KG1 (cell line): Measurements from ENCODE around the gene PDZD2.
"Not testable (repeated sequence)": the region's sequence is repeated elsewhere in the genome, so short reads cannot be mapped to it uniquely, and the experiment has no call there.

Experiments used
- DNase-seq: peaks from one replicate; lab custom pipeline; 2025; lab: John Stamatoyannopoulos, UW

PDZD2 gene

DNA sequence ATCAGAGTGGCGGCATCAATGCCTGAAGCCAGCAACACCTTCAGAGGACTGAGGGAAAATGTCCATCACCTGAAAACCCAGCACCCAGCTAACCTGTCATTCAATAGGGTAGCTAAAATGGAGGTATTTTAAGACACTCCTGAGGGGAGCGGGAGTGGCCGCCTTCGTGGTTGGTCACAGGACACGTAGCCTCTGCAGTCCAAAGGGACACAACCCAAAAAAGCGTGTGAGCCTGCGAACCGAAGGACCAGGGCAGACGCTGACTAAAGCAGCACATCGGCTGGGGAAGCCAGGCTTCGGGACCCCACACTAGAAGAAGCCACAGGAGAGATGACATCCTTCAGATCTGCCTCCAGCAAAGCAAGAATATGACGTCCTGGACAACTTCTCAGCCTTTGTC is 464.6 kb downstream of the PDZD2 start:
- DNase-seq = no peak

DNA sequence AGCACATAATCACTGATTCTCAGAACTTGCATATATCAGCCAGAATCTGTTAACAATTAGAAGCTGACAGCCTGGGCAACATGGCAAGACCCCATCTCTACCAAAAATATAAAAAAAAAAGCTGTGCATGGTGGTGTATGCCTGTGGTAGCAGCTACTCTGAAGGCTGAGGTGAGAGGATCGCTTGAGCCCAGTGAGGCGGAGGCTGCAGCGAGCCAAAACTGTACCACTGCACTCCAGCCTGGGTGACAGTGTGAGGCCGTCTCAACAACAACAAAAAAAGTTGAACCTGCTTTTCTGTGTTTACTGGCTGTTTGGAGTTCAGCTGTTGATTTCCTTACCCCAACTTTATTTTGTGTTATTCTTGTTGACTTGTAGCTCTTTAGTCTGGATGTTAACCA is 468.4 kb downstream of the PDZD2 start:
- DNase-seq = no peak

DNA sequence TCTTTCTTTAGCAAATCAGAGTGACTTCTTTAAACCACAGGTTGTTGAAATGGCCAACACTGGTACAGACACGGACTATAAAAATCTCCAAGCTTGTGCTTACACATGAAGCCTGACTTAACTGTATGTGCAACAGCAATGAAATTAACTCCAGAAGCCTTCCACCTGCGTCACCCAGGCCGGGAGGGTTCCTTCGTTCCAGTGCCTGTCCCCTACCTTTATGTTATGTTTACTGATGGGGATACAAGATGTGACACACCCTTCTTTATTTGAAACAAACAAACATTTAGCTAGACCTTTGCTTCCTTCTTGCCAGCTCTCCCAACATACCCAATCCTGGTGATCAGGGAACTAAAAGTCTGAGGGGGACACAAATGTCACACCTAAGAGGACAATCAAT is 469.2 kb downstream of the PDZD2 start:
- DNase-seq = no peak

GRCh38 chr5:32109236-32109635 is 470.3 kb downstream of the PDZD2 start:
- DNase-seq = no peak

- no peak for DNase-seq
Observed at GRCh38 chr5:32110111-32110696, 471.3 kb downstream of the PDZD2 start.

DNA sequence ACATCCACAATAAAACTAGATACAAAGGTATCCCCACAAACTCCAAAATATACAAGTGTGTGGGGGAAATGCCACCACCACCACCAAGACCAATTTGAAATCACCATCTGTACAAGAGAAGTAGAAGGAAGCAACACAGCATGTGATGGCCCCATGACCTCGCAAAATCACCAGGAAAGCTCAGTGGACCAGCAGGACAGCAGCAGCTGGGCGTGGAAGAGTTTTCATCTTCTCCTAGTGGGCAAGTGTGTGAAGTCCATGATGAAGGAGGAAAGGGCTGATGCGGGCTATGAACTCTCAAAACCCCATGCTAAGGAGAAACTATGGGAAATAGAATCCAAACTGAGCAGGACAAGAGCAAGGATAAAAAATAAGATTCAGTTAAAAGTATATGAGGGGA is 477.1 kb downstream of the PDZD2 start:
- no peak for DNase-seq

DNA sequence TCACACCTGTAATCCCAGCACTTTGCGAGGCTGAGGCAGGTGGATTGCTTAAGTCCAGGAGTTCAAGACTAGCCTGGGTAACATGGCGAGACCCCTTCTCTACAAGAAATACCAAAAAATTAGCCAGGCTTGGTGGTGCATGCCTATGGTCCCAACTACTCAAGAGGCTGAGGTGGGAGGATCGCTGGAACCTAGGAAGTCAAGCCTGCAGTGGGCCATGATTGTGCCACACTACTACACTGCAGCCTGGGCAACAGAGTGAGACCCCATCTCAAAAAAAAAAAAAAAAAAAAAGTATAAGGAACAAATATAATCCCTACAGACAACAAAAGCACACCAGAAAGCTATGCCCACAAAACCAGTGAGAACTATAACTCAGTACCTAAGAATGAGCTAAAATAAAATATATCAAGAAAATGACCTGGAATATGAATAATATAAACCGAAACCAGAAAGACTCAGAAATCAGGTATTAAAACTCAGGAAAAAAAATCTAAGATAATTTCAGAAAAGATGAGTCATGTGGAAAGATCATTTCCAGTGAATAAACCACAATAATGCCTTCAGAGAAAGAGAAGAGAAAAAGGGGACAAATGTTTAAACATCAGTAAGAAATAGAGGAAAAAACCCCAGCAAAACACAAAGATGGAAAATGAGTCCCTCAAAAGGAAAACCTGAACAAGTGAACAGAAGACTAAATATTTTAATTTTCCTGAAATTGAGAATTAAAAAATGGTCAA is 477.8 kb downstream of the PDZD2 start:
- DNase-seq = no peak

- not testable (repeated sequence) for DNase-seq
Observed at GRCh38 chr5:32118922-32119321, 480.0 kb downstream of the PDZD2 start.

GRCh38 chr5:32123058-32123805 is 484.3 kb downstream of the PDZD2 start:
- DNase-seq = no peak

DNA sequence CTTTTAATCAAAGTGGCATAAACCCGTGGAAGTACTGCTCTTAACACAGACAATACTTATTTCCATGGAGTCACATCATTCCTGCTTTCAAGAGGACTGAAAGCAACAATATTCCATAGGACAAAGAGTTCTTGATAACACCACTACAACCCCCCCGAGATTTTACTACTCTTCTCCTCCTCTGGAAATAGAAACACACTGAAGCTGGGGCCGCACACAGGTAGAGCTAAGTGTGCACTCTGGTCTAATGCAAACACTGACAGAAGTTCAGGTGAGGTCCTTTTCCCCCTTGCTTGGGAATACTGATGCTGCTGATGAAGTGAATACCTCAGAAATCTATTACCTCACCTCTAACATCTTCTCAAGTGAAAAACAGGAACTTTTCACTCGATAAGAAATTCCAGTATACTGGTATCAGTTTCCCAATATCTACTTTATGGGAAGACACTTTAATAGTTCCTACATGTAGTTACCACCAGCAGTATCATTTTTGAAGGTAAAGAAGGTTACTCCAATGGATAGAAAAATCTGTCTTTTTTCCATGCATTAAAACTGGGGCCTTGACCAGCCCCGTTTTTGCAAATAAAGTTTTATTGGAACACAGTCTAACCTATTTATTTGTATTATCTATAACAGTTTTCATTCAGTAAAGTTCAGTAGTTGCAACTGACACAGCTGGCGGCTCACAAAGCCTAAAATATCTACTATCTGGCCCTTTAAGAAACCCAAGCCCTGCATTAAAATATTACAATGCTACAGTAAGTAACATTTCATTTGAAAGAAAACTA is 485.2 kb downstream of the PDZD2 start:
- DNase-seq = no peak

DNA sequence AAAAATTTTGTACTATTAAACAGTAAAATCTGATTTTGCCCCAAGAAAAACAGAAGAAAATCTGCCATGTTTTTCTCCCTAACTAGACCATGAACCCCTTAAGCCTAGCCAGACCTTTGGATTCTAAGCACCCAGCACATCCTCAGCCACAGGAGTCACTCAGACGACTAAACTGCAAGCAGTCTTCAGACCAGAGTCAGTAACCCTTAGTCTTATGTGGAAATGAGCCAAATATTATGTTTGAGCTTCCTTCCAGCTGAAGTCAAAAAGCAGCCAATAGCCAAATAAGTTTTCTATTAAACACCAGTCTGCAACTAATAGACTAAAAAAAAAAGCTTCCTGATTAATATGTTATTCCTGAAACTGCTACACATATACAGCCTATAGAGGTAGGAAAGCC is 487.8 kb downstream of the PDZD2 start:
- no peak for DNase-seq

- DNase-seq = no peak
Observed at GRCh38 chr5:32127711-32128110, 488.8 kb downstream of the PDZD2 start.

GRCh38 chr5:32129074-32129598 is 490.2 kb downstream of the PDZD2 start:
- DNase-seq = no peak

GRCh38 chr5:32130865-32131264 is 491.9 kb downstream of the PDZD2 start:
- DNase-seq = no peak

DNA sequence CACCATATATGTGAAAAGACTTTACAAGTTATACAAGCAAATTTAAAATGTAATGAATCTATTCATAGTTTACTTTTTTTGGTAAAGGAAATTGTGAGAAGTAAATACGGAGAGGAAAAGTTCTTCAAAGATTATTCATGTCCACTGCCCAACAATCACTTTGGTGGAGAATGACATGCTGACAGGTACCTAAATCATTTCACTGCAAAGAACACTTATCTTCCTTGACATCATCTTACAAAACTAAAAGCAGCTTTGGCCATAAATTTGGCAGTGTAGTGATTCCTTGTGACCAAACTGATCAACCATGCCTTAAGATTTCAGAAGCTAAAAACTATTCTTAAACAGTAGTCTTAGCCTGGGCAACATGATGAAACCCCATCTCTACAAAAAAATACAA is 492.7 kb downstream of the PDZD2 start:
- DNase-seq = no peak

- no peak for DNase-seq
Observed at GRCh38 chr5:32132757-32133156, 493.8 kb downstream of the PDZD2 start.

DNA sequence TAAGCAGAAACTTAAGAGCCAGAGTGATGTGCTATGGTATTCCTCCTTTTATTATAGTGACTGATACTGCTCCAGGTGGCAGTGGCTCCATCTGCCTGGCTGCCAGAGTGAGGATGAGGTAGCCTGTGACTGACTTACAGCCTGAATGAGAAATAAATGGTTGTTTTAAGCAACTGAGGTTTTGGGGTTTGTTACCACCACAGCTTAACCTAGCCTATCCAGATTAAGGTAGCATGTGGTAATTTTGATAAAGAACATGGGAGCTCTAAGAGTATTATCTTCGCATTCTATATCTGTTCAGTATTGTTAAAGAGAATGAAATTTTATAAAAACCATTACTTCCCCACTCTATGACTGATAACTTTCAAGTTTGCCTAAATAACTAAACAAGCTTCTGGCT is 496.2 kb downstream of the PDZD2 start:
- no peak for DNase-seq

DNA sequence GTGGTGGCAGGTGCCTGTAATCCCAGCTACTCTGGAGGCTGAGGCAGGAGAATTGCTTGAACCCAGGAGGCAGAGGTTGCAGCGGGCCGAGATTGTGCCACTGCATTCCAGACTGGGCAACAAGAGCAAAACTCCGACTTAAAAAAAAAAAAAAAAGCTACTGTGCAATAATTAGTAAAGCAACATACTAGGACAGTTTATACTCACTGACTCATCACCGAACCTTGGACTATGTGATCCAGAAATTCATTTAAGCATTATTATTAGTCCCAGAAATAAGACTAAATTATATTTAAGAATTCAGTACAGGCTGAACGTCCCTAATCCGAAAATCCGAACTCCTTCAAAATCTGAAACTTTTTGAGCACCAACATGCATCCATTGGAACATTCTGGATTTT is 497.4 kb downstream of the PDZD2 start:
- no peak for DNase-seq

DNA sequence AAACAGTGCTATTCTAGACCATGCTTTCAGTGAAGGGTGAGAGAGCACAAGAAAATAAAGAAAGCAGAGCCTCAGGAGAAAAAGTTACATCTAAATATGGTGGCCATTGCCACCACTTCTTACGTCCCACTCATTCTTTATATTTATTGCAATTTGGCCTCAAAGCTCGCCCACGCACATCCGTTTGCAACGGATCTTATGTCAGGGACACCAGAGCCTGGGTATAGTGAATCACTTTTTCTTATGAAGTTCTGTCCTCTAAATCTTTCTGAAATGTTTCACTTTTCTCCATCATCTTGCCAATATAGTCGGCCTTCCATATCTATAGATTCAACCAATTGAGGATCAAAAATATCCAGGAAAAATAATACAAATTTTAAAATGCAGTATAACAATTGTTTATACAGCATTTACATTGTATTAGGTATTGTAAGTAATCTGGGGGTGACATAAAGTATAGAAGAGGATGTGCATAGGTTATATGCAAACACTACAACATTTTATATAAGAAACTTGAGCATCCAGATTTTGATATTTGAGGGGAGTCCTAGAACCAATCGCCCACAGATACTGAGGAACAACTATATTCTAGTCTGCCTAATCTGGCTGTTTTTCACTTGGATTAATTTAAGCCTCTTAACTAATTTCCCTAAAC is 500.0 kb downstream of the PDZD2 start:
- no peak for DNase-seq

DNA sequence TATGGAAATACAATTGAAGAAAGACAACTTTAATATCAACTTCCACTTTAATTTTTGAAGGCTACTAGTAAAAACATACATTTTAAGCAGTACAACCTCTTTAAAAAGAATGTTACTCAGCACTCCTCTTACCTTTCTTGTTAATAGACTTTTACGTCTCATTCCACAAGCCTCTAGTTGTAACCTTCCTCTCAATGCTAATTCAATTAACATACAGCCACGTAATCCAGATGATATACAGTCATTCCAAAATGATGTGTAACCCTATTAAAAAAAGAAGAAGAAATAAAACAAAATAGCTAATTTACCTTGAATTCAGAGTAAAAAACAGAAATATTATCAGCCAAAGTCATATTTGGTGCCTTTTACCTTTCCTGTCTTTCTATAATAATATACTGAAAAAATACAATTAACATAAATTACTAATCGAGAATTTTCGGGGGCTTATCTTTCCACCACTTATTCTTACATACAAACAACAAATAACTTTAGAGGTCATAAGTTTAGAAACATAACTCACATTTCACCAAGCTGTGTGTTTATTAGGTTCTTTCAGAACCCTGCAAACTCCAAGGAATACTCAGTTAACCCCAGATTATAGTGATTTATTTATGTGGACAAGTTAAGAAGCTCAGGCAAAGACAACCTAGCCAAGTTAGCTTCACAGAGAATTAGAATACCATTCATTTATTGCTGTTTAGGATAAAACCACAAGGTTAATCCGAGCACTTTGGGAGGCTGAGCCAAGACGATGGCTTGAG is 504.9 kb downstream of the PDZD2 start:
- DNase-seq = no peak
